ENCODE results near the gene UBAC2.

UBAC2 gene

DNA sequence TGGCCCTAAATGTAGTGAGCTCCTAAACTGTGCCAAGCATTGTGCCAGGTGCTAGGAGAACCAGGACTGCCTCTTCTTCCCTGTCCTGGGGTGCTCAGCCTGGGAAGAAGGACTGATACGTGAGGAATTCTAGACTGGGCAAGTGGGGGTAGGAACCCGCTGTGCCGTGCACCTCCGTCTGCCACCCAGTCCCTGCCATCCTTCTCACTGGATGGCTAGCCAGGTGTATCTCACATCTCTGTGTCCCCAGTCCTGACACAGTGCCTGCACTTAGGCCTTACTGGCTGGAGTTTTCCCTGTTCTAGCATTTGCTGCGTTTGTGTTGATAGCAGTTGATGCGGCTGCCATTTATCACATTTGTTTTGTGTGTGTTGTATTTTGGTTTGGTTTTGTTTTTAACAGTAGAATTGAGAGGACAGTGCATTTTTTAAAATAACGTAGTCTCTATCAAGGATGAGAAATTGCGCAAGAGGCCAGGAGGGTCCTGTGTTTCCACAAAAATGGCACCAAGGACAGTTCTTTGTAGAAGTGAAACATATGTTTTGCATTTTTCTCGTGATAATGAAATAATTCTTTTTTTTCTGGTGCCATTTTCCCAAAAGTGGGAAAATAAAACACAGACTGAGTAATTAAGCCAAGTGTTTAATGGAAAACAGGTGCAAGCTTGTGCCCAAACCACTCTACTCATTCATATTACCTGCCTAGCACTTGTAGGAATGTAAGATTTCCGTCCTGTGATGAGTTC, 111.3 kb downstream of the UBAC2 start:
- DNase-seq (ENCODE audit: low read depth in 2 of 2): no peak

- DNase-seq (ENCODE audit: low read depth in 2 of 2): no peak
Observed at GRCh38 chr13:99312493-99312883, 111.8 kb downstream of the UBAC2 start.

DNA sequence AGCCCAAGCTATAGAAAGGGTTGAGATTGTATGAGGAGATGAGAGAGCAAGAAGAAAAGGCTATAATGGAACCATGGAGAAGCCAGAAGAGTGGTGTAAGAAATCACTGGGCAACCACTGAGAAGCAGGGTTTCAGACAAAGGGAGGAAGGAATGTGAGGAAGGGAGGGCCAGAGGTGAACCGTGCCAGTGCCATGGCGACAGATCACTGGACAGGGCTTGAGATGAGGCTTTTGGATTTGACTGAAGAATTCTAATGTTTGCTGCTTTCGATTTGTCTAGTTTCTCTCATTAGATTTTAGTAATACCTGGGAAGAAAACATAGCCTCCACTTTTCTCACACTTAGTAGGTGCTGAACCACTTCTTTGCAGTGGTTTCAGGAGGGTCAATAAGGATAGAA, 112.8 kb downstream of the UBAC2 start:
- DNase-seq (ENCODE audit: low read depth in 2 of 2): no peak

- DNase-seq (ENCODE audit: low read depth in 2 of 2): no peak
Observed at GRCh38 chr13:99313941-99314340, 113.3 kb downstream of the UBAC2 start.

- no peak for DNase-seq (ENCODE audit: low read depth in 2 of 2)
Observed at GRCh38 chr13:99314640-99315176, 114.1 kb downstream of the UBAC2 start.

DNA sequence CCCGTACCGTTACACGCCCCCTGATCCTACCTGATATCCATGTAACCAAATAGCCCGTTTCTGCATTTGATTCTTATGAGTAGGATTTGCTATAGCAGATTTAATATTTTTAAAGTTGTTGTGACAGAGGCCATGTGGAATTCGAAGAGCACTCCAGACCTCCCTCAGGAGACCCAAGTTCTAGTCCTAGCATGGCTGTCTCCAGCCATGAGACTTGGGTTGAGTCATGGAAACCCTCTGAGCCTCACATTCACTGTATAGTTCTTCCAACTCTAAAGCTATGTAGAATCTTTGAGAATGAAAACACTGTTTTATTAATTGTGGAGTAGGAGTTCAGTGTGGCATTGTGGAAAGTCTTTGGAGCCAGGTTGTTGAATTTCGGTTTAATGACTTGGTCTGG, 114.5 kb downstream of the UBAC2 start:
- DNase-seq (ENCODE audit: low read depth in 2 of 2): no peak

DNA sequence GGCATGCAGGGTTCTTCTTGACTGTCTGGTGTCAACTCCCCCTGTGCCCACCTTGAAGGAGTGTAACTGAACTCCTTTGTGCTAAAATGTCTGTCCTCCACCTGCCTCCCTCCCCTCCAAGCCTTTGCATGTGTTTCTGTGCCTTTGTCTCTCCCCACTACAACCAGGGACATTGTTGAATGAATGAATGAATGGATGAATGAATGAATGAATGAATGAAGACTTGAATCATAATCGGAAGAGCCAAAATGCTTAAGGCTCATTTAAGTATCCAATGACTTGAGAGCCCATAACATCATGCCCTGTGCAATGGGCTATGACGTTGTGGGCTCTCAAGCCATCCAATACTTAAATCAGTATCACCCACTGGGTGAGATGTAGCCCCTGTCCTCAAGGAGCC, 115.6 kb downstream of the UBAC2 start:
- no peak for DNase-seq (ENCODE audit: low read depth in 2 of 2)

DNA sequence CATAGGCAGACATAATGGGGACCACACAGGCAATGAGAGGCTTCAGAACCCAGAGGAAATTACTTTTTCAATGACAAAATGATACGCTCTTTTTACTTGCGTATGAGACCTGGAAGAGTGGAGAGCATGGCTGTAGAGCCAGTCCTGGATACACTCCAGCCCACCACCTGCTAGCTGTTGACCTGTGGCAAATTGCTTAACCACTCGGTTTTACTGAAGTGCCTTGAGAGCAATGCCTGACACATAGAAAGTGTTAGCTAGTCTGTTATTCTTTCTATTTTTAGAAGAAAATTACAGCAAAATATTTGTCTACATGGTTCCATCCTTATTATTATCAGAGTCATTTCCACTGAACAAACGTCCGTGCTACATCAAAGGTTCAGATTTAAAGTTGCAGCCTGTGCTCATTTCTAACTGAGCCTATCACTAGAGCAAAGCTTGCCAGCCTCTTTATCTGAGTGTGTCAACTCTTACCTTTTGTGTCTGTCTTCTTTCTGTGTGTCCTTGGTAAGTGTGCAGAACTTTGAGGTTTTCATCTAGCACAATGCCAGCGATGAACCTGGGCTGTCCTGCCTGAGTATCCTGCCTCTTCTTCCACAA, 116.1 kb downstream of the UBAC2 start:
- DNase-seq (ENCODE audit: low read depth in 2 of 2): no peak

- no peak for DNase-seq (ENCODE audit: low read depth in 2 of 2)
Observed at GRCh38 chr13:99320693-99321481, 120.2 kb downstream of the UBAC2 start.

DNA sequence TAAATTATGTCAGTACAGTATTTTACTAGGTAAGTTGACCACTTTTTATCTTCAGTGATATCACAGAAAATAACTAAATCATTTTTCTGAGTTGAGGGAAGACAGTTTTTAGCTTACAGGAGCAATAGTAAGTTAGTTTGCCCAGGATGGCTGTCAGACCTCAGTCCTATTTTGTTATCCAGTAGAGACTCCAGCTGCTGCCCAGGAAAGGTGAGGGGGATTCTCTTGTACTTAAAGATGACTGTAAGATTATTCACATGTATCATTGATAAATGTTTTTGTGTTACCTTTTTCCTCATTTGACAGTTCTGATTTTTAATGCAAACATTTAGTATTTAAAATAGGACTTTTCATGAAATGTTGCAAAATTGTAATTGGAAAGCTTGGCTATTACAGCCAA, 121.1 kb downstream of the UBAC2 start:
- DNase-seq (ENCODE audit: low read depth in 2 of 2): no peak

GRCh38 chr13:99322297-99323103, 121.8 kb downstream of the UBAC2 start:
- DNase-seq (ENCODE audit: low read depth in 2 of 2): no peak

DNA sequence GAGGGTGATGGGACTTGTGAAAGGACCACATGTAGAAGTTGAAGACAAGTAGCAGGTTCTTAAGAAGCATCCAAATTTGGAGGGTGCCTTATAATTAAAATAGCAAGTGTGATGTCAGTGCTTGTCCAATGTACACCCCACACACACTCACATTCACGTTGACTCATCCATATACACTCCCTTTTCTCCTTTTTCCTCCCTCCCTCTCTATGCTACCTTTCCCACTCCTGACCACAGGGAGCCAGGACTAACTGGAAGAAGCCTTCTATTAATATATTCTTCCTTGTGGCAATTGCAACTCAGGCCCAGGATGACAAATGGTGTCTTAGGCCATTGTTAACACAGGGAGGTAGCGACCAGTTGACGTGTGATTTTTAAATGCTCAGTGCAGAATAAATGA, 122.8 kb downstream of the UBAC2 start:
- no peak for DNase-seq (ENCODE audit: low read depth in 2 of 2)

DNA sequence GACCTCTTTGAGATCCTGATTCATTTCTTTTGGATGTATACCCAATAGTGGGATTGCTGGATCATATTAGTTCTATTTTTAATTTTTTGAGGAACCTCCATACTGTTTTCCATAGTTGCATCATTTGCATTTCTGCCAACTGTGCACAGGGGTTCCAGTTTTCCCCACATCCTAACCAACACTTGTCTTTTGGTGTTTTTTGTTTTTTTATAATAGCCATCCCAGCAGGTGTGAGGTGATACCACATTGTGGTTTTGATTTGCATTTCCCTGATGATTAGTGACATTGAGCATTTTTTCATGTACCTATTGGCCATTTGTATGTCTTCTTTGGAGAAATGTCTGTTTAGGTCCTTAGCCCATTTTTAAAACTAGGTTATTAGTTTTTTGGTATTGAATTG, 125.4 kb downstream of the UBAC2 start:
- DNase-seq (ENCODE audit: low read depth in 2 of 2): no peak

- no peak for DNase-seq (ENCODE audit: low read depth in 2 of 2)
Observed at GRCh38 chr13:99327126-99327525, 126.5 kb downstream of the UBAC2 start.

DNA sequence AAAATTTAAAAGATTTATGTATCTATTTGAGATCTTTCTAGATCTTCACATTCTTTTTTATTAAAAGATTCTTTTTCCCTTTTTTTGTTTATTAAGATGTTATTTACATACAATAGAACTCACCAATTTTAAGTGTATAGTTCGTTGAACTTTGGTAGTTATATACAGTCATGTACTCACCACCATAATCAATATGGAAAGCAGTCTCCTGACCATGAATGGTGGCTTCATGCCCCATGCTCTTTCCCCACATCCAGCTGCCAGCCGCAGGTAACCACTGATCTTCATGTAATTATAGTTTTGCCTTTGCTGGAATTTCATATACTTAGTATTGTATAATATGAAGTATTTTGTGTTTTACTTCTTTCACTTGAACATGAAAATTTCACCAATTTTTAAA, 127.1 kb downstream of the UBAC2 start:
- DNase-seq (ENCODE audit: low read depth in 2 of 2): no peak

- DNase-seq (ENCODE audit: low read depth in 2 of 2): no peak
Observed at GRCh38 chr13:99329477-99329876, 128.8 kb downstream of the UBAC2 start.

GRCh38 chr13:99330942-99331341, 130.3 kb downstream of the UBAC2 start:
- DNase-seq (ENCODE audit: low read depth in 2 of 2): no peak

DNA sequence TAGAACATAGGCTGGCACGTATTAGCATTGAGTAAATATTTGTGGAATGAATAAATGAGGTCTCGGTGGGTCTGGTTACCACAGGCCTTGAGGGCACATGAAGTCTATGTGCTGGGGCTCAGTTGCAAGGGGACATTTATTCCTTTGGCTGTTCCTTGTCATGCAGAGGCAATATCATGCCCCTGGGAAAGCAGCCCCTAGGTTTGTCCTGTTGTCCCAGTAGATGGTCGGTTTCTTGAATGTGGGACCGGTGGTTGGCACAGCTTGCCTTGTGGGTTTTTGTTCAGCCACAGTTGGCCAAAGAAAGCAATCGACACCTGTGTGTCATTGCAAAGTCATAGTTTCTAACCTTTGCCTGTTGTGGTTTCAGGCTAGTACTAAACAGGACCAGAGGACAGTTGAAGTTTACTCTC, 131.2 kb downstream of the UBAC2 start:
- no peak for DNase-seq (ENCODE audit: low read depth in 2 of 2)

GRCh38 chr13:99332456-99332855, 131.8 kb downstream of the UBAC2 start:
- no peak for DNase-seq (ENCODE audit: low read depth in 2 of 2)

GRCh38 chr13:99334221-99334620, 133.6 kb downstream of the UBAC2 start:
- no peak for DNase-seq (ENCODE audit: low read depth in 2 of 2)

- no peak for DNase-seq (ENCODE audit: low read depth in 2 of 2)
Observed at GRCh38 chr13:99335087-99335486, 134.4 kb downstream of the UBAC2 start.

DNA sequence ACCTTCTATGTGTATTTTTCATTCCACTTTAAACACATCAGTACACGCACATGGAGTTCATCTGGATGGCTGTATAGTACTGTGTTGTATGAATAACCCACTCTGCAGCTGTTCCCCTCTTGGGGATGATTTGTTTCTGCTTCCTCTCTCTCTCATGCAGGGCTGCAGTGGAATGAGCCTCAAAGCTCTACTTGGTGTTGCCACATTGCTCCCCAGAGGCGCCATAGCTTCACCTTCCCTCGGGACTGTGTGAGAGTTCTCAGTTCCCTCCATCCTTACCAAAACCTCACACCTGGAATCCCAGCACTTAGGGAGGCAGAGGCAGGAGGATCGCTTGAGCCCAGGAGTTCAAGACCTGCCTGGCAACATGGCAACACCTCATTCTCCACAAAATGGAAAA, 134.9 kb downstream of the UBAC2 start:
- DNase-seq (ENCODE audit: low read depth in 2 of 2): no peak

All from stimulated activated CD4-positive, alpha-beta T cell treated with anti-CD3 and anti-CD28 coated beads, Interleukin-1b, Interleukin-23, amount 100 ng/mL, for 1 hour (primary cell).